ENCODE data around the gene AP2M1. TPM values are rescaled to one million over a fixed set of nuclear protein-coding genes. Genes with fewer than 3 reads are reported as not detected.

The AP2M1 gene
- total and polyA plus RNA-seq, 5 donors, result 271 to 340 (median 330) TPM

- H3K4me3 ChIP-seq (ENCODE audit: low read length), result no peak overlapping the region
- no peaks in the 10 kb centered on the region for H3K27me3 ChIP-seq (ENCODE audit: control insufficient read depth, insufficient read depth)
- no peak overlapping the region for H3K27ac ChIP-seq (ENCODE audit: low read length)
- peak in 1 of 3 donors; percentile 50 for DNase-seq
- peaks cover 3% of the 10 kb centered on the region for H3K4me1 ChIP-seq (ENCODE audit: control insufficient read depth, insufficient read depth, low read length)
- intact Hi-C loops (cut with DNase I), result no loop called here
- 89% methylated on average over 66 of the region's 66 CpGs for WGBS
- no peak for ATAC-seq
- no peaks in the 10 kb centered on the region for H3K9me3 ChIP-seq (ENCODE audit: control insufficient read depth, low read length)
These were observed 4.5 kb upstream of the AP2M1 start for GRCh38 chr3:184169896-184170875.

- Histone ChIP-seq H3K4me3 (ENCODE audit: low read length) (no peak overlapping the region), H3K9me3 (ENCODE audit: control insufficient read depth, low read length) (no peaks in the 10 kb centered on the region), H3K4me1 (ENCODE audit: control insufficient read depth, insufficient read depth, low read length) (peaks cover 3% of the 10 kb centered on the region), H3K27ac (ENCODE audit: low read length) (no peak overlapping the region), H3K27me3 (ENCODE audit: control insufficient read depth, insufficient read depth) (no peaks in the 10 kb centered on the region)
- WGBS, result 76% methylated on average over 9 of the region's 9 CpGs
- no peak for ATAC-seq
- intact Hi-C loops (cut with DNase I), result no loop called here
- no peak for DNase-seq
These were observed 3.1 kb upstream of the AP2M1 start for GRCh38 chr3:184171562-184171961.

- DNase-seq (no peak), ATAC-seq (no peak)
- intact Hi-C loops (cut with DNase I), result no loop called here
- H3K4me1 ChIP-seq (ENCODE audit: control insufficient read depth, insufficient read depth, low read length), result peaks cover 9% of the 10 kb centered on the region
- WGBS, result 74% methylated on average over 5 of the region's 5 CpGs
- H3K9me3 ChIP-seq (ENCODE audit: control insufficient read depth, low read length), result no peaks in the 10 kb centered on the region
- no peak overlapping the region for H3K4me3 ChIP-seq (ENCODE audit: low read length)
- H3K27me3 ChIP-seq (ENCODE audit: control insufficient read depth, insufficient read depth), result no peaks in the 10 kb centered on the region
- no peak overlapping the region for H3K27ac ChIP-seq (ENCODE audit: low read length)
These were observed 1.8 kb upstream of the AP2M1 start for GRCh38 chr3:184172681-184173373.

GRCh38 chr3:184173374-184173722 lies 1.3 kb upstream of the AP2M1 start:
- H3K9me3 ChIP-seq (ENCODE audit: control insufficient read depth, low read length), result no peaks in the 10 kb centered on the region
- H3K27ac ChIP-seq (ENCODE audit: low read length), result no peak overlapping the region
- no peak overlapping the region for H3K4me3 ChIP-seq (ENCODE audit: low read length)
- peaks cover 9% of the 10 kb centered on the region for H3K4me1 ChIP-seq (ENCODE audit: control insufficient read depth, insufficient read depth, low read length)
- 88% methylated on average over 2 of the region's 2 CpGs for WGBS
- intact Hi-C loops (cut with DNase I), result no loop called here
- DNase-seq (no peak), ATAC-seq (no peak)
- H3K27me3 ChIP-seq (ENCODE audit: control insufficient read depth, insufficient read depth), result no peaks in the 10 kb centered on the region

- no peak overlapping the region for H3K4me3 ChIP-seq (ENCODE audit: low read length)
- no peaks in the 10 kb centered on the region for H3K27me3 ChIP-seq (ENCODE audit: control insufficient read depth, insufficient read depth)
- DNase-seq (no peak), ATAC-seq (no peak)
- peak overlapping the region; percentile 10 for H3K27ac ChIP-seq (ENCODE audit: low read length)
- no peaks in the 10 kb centered on the region for H3K9me3 ChIP-seq (ENCODE audit: control insufficient read depth, low read length)
- intact Hi-C loops (cut with DNase I), result no loop called here
- peaks cover 9% of the 10 kb centered on the region for H3K4me1 ChIP-seq (ENCODE audit: control insufficient read depth, insufficient read depth, low read length)
- 16% methylated on average over 4 of the region's 4 CpGs for WGBS
These were observed 390 bp upstream of the AP2M1 start for GRCh38 chr3:184174284-184174645.

GRCh38 chr3:184175506-184175905 lies 851 bp downstream of the AP2M1 start:
- Histone ChIP-seq H3K27ac (ENCODE audit: low read length) (peak overlapping the region; percentile 93), H3K4me3 (ENCODE audit: low read length) (peak overlapping the region; percentile 73), H3K9me3 (ENCODE audit: control insufficient read depth, low read length) (no peaks in the 10 kb centered on the region), H3K27me3 (ENCODE audit: control insufficient read depth, insufficient read depth) (no peaks in the 10 kb centered on the region), H3K4me1 (ENCODE audit: control insufficient read depth, insufficient read depth, low read length) (peaks cover 9% of the 10 kb centered on the region)
- intact Hi-C loops (cut with DNase I), result no loop called here
- DNase-seq (peak in 1 of 3 donors; percentile 46), ATAC-seq (no peak)
- WGBS, result 21% methylated on average over 8 of the region's 8 CpGs

GRCh38 chr3:184175981-184176376 lies 1.3 kb downstream of the AP2M1 start:
- peak in 1 of 3 donors; percentile 27 for DNase-seq
- peak overlapping the region; percentile 39 for H3K27ac ChIP-seq (ENCODE audit: low read length)
- no peaks in the 10 kb centered on the region for H3K27me3 ChIP-seq (ENCODE audit: control insufficient read depth, insufficient read depth)
- no peaks in the 10 kb centered on the region for H3K9me3 ChIP-seq (ENCODE audit: control insufficient read depth, low read length)
- no peak for ATAC-seq
- H3K4me3 ChIP-seq (ENCODE audit: low read length), result peak overlapping the region; percentile 73
- 27% methylated on average over 3 of the region's 3 CpGs for WGBS
- H3K4me1 ChIP-seq (ENCODE audit: control insufficient read depth, insufficient read depth, low read length), result peaks cover 9% of the 10 kb centered on the region
- intact Hi-C loops (cut with DNase I), result no loop called here

- no peaks in the 10 kb centered on the region for H3K27me3 ChIP-seq (ENCODE audit: control insufficient read depth, insufficient read depth)
- H3K27ac ChIP-seq (ENCODE audit: low read length), result peak overlapping the region; percentile 39
- intact Hi-C loops (cut with DNase I), result no loop called here
- peaks cover 9% of the 10 kb centered on the region for H3K4me1 ChIP-seq (ENCODE audit: control insufficient read depth, insufficient read depth, low read length)
- peak; percentile 40 to 70 for ATAC-seq
- WGBS, result 21% methylated on average over 19 of the region's 19 CpGs
- DNase-seq, result peak; percentile 81 to 87 (median 83)
- peak overlapping the region; percentile 73 for H3K4me3 ChIP-seq (ENCODE audit: low read length)
- no peaks in the 10 kb centered on the region for H3K9me3 ChIP-seq (ENCODE audit: control insufficient read depth, low read length)
These were observed 2.0 kb downstream of the AP2M1 start for GRCh38 chr3:184176377-184177330.

GRCh38 chr3:184177331-184177731 lies 2.7 kb downstream of the AP2M1 start:
- H3K9me3 ChIP-seq (ENCODE audit: control insufficient read depth, low read length), result no peaks in the 10 kb centered on the region
- intact Hi-C loops (cut with DNase I), result no loop called here
- H3K27ac ChIP-seq (ENCODE audit: low read length), result peak overlapping the region; percentile 39
- DNase-seq (peak in 2 of 3 donors; percentile 50 to 55), ATAC-seq (no peak)
- H3K4me3 ChIP-seq (ENCODE audit: low read length), result no peak overlapping the region
- 24% methylated on average over 4 of the region's 4 CpGs for WGBS
- peaks cover 9% of the 10 kb centered on the region for H3K4me1 ChIP-seq (ENCODE audit: control insufficient read depth, insufficient read depth, low read length)
- H3K27me3 ChIP-seq (ENCODE audit: control insufficient read depth, insufficient read depth), result no peaks in the 10 kb centered on the region

GRCh38 chr3:184177767-184178306 lies 3.2 kb downstream of the AP2M1 start:
- H3K4me1 ChIP-seq (ENCODE audit: control insufficient read depth, insufficient read depth, low read length), result peaks cover 9% of the 10 kb centered on the region
- H3K27me3 ChIP-seq (ENCODE audit: control insufficient read depth, insufficient read depth), result no peaks in the 10 kb centered on the region
- H3K9me3 ChIP-seq (ENCODE audit: control insufficient read depth, low read length), result no peaks in the 10 kb centered on the region
- no peak overlapping the region for H3K4me3 ChIP-seq (ENCODE audit: low read length)
- 87% methylated on average over 14 of the region's 14 CpGs for WGBS
- intact Hi-C loops (cut with DNase I), result no loop called here
- no peak overlapping the region for H3K27ac ChIP-seq (ENCODE audit: low read length)
- ATAC-seq, result no peak
- DNase-seq, result peak in 2 of 3 donors; percentile 49 to 56
